Gastroesophageal sphincter (tissue), 3 donors: ENCODE measurements around the gene SLU7.

Source experiments
- CTCF ChIP-seq, 4 experiments: fragments of 200-600 bp in 2 of 4; fragments of 450-650 bp in 2 of 4; sonication (generic) in 1 of 4; IDR thresholded peaks; one replicate each; pipeline ENCODE4 v1.5.1; 2017 to 2019; ENCODE audit warnings: antibody characterized with exemption in 4 of 4, mild to moderate bottlenecking in 2 of 4, moderate library complexity in 2 of 4
- EP300 ChIP-seq: sonication (generic); formaldehyde crosslinking; IDR thresholded peaks from one replicate; pipeline ENCODE4 v1.6.1; 2017; ENCODE audit warnings: antibody characterized with exemption, mild to moderate bottlenecking
- POLR2A ChIP-seq, 2 donors: fragments of 450-650 bp; IDR thresholded peaks; one replicate each; pipeline ENCODE4 v1.6.1; 2017; ENCODE audit warnings: antibody characterized with exemption in 2 of 2, mild to moderate bottlenecking in 2 of 2, moderate library complexity in 1 of 2

- TF ChIP-seq CTCF (IDR thresholded peaks at IDR 0.05) (no peak), EP300 (no peak), POLR2A (IDR thresholded peaks at IDR 0.05) (no peak)
Observed at GRCh38 chr5:160361624-160362228, 57.2 kb downstream of the SLU7 start.
